Spleen (tissue), 11 donors: ENCODE results near the gene DXO. TPM values are rescaled to one million over a fixed set of nuclear protein-coding genes. Genes with fewer than 3 reads are reported as not detected.
"Not testable (repeated sequence)": the region's sequence is repeated elsewhere in the genome, so short reads cannot be mapped to it uniquely, and the experiment has no call there.

Experiments used
- DNase-seq: peaks from one replicate; pipeline ENCODE4 v3.0.0-alpha.2; 2020
- H3K27ac ChIP-seq, 8 donors: fragments of 200-600 bp; sonication (generic) in 7 of 8; 1 replicate in 4 of 8; 2 replicates in 4 of 8; pipeline versions ENCODE4 v1.5.0 to v1.8.0; 2016 to 2021; ENCODE audit warnings: inconsistent platforms in 4 of 8, mild to moderate bottlenecking in 4 of 8, moderate library complexity in 1 of 8
- H3K27me3 ChIP-seq, 7 donors: fragments of 200-600 bp; sonication (generic) in 6 of 7; replicated peaks in 1 of 7; 1 replicate in 4 of 7; 2 replicates in 3 of 7; pipeline versions ENCODE4 v1.5.0 to v1.8.0; 2016 to 2021; ENCODE audit warnings: inconsistent platforms in 3 of 7, mild to moderate bottlenecking in 1 of 7
- H3K36me3 ChIP-seq, 6 donors: fragments of 200-600 bp; sonication (generic) in 5 of 6; 1 replicate in 4 of 6; 2 replicates in 2 of 6; pipeline versions ENCODE4 v1.5.0 to v1.8.0; 2016 to 2021; ENCODE audit warnings: inconsistent platforms in 2 of 6
- H3K4me1 ChIP-seq, 6 donors: fragments of 200-600 bp; sonication (generic) in 5 of 6; 1 replicate in 3 of 6; 2 replicates in 3 of 6; pipeline versions ENCODE4 v1.5.0 to v1.8.0; 2016 to 2021; ENCODE audit warnings: inconsistent platforms in 3 of 6
- H3K4me3 ChIP-seq, 8 donors: fragments of 200-600 bp; sonication (generic) in 7 of 8; 1 replicate in 4 of 8; 2 replicates in 4 of 8; pipeline versions ENCODE4 v1.5.0 to v1.8.0; 2016 to 2021; ENCODE audit warnings: inconsistent platforms in 4 of 8, mild to moderate bottlenecking in 4 of 8, moderate library complexity in 2 of 8
- H3K9me3 ChIP-seq, 8 donors: fragments of 200-600 bp; sonication (generic) in 7 of 8; 1 replicate in 4 of 8; 2 replicates in 4 of 8; pipeline versions ENCODE4 v1.5.0 to v1.8.0; 2016 to 2021; ENCODE audit warnings: inconsistent platforms in 4 of 8
- POLR2AphosphoS5 ChIP-seq, 3 donors: sonication (generic); formaldehyde crosslinking; IDR thresholded peaks; one replicate each; pipeline ENCODE4 v1.5.1; 2017; ENCODE audit warnings: antibody characterized with exemption in 3 of 3
- WGBS, 5 donors: extraction: QIAGEN DNeasy Blood & Tissue Kit in 3 of 5; methylation state at CpG; one replicate each; pipeline versions ENCODE4 v1.1.5 to v1.1.7; 2013 to 2018; 5-methylcytosine and 5-hydroxymethylcytosine counted together
- intact Hi-C: fragments of 100-400 bp; cut with DNase I; formaldehyde crosslinking; loops from one replicate; pipeline ENCODE4 v1.15.0; 2023; ENCODE audit warnings: low total_unique reads
- polyA plus RNA-seq, 3 donors: library from polyadenylated mRNA; stranded (reverse); fragments of 200-250 nt; gene quantifications; one replicate each; pipeline ENCODE4 v1.2.1, GENCODE V29; 2013
- total RNA-seq, 7 donors: library from RNA; depleted of rRNA in 3 of 7; stranded (reverse); fragments of >200 nt in 3 of 7; fragmentation: NEBNext Ultra II Directional in 4 of 7; extraction: Animal tissue kit (Norgen Biotek cat#: 25700) in 4 of 7; gene quantifications; one replicate each; pipeline versions ENCODE4 v1.1.0 to v1.2.1, GENCODE V29; 2016 to 2021
- donor health status: healthy with polysubstance abuse.
- donor health status: DM: no; HTN: no; CAD: no; lungs with moderate emphysema.
- donor health status: DM: no; HTN: no; CAD: no.
- donor health status: Bipolar disorder and iron deficiency.
- donor health status: healthy.
- donor health status: DM: no; HTN: no; CAD: no.
- donor health status: DM: yes; HTN: yes; CAD: no.

The DXO gene
- total and polyA plus RNA-seq, 10 donors: 19.1 to 34.3 (median 26.3) TPM

DNA sequence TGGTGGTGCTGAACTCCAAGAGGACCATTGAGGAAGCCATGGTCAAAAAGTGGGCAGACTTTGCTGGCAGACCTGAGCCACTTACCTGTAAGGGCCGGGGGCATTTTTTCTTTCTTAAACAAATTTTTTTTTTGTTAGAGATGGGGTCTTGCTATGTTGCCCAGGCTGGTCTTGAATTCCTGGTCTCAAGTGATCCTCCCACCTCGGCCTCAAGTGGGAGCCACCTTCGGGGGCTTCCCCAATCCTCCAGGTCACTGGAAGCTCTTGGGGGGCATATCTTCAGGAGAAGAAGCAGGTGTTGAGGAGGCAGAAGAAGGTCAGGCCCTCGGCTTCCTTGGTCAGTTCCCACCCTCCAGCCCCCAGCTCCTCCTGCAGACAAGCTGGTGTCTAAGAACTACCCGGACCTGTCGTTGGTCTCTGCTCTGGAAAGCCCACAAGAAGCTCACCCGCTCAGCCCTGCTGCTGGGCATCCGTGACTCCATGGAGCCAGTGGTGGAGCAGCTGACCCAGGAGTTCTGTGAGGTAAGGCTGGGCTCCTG lies 34.1 kb upstream of the DXO start:
- intact Hi-C loops, H3K4me3 ChIP-seq, H3K9me3 ChIP-seq, H3K27me3 ChIP-seq, H3K36me3 ChIP-seq, H3K4me1 ChIP-seq: not testable (repeated sequence)
- H3K27ac ChIP-seq: peak overlapping the region in 2 of 8 donors; percentile 46 to 62
- DNase-seq: peak; percentile 46
- 74 to 91% (median 81%) methylated on average over 6 to 8 of the region's 8 CpGs for WGBS, 5 donors

DNA sequence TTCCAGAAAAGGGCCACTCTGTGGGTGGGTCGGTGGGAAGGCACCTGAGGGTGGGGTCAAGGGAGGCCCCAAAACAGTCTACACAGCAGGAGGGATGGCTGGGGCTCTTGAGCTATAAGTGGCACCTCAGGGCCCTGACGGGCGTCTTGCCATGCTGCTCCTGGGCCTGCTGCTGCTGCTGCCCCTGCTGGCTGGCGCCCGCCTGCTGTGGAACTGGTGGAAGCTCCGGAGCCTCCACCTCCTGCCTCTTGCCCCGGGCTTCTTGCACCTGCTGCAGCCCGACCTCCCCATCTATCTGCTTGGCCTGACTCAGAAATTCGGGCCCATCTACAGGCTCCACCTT lies 33.6 kb upstream of the DXO start:
- H3K36me3 ChIP-seq, H3K9me3 ChIP-seq, intact Hi-C loops, H3K4me3 ChIP-seq, H3K27me3 ChIP-seq, H3K4me1 ChIP-seq: not testable (repeated sequence)
- WGBS, 5 donors: 65 to 80% (median 75%) methylated on average over 3 to 8 of the region's 9 CpGs
- peak overlapping the region in 5 of 8 donors; percentile 21 to 62 (median 45) for H3K27ac ChIP-seq
- DNase-seq: peak; percentile 69

DNA sequence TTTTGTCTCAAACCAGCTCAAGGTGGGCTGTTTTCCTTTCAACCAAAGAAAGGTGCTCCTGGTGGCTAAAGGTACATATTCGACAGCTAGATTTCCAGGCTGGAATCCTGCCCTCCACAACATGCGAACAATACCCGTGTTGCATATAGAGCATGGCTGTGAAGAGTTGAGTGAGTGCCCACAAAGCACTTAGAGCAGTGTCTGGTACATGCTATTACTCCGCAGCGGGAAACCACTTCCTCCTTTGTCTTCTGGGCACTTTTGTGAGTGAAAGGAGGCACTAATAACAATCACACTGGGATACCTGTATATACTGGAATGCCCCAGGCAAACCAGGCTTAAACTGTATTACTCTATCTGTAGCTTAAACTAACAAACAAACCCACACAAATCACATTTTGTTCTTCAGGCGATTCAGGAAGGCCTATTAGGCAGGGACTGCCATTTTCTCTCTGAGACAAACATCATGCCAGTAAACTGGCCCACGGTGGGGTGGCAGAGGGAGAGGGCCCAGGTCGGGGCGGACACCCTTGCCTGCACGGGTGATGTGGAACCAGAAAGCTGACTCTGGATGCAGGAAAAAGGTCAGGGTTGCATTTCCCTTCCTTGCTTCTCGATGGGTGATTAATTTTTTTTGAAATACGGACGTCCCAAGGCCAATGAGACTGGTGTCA lies 33.1 kb upstream of the DXO start:
- TF ChIP-seq POLR2AphosphoS5 (IDR thresholded peaks at IDR 0.05): peak in 1 of 3 donors; percentile 31
- WGBS, 5 donors: 50 to 64% (median 59%) methylated on average over 8 to 10 of the region's 13 CpGs
- peak overlapping the region in 5 of 8 donors; percentile 21 to 62 (median 45) for H3K27ac ChIP-seq
- H3K36me3 ChIP-seq, intact Hi-C loops, H3K4me1 ChIP-seq, H3K9me3 ChIP-seq, H3K27me3 ChIP-seq, H3K4me3 ChIP-seq: not testable (repeated sequence)
- peak; percentile 58 for DNase-seq

DNA sequence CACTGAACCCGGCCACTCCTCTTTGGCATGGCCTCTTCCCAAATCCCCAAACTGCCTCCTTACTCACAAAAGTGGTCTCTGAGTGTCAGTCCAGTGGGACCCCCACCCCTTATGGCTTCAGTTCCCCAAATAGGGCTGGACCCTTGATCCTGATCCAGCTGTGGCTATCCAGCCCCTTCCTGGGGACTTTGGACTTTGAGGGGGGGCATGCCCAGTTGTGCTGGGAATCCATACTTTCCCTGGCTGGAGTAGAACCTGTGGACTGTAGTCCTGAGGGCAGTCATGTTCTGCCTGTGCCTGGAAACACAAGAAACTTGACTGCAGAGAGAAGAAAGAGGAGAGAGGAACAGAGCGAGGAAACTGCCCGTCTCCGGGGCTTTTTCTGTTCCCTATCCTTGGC lies 32.5 kb upstream of the DXO start:
- H3K36me3 ChIP-seq, H3K9me3 ChIP-seq, H3K4me1 ChIP-seq, H3K27me3 ChIP-seq, H3K4me3 ChIP-seq, intact Hi-C loops: not testable (repeated sequence)
- WGBS, 5 donors: 50 to 78% (median 65%) methylated on average over 3 to 4 of the region's 4 CpGs
- peak overlapping the region in 3 of 8 donors; percentile 30 to 62 (median 45) for H3K27ac ChIP-seq
- DNase-seq: peak; percentile 13

DNA sequence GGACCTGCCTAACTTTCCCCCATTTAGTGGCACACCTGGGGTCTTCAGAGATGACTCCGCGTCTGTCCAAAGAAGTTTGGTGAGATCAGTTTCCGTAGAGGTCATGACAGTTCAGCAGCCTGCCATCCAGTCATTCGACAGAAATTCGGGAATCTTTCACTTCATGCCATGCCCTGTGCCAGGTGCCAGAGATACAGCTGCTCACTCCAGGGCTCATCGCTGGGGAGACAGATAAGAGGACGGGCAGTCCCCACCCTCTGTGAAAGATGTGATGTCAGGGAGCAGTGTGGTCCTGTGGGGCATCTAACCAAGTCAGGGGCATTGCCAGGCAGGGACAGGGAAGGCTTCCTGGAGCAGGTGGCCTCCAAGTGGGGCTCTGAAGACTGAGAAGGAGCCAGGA lies 31.4 kb upstream of the DXO start:
- H3K9me3 ChIP-seq, H3K27ac ChIP-seq, DNase-seq, intact Hi-C loops, H3K27me3 ChIP-seq, H3K36me3 ChIP-seq, H3K4me1 ChIP-seq, H3K4me3 ChIP-seq: not testable (repeated sequence)
- WGBS, 5 donors: no CpG with 5 or more reads among the region's 7 CpGs

DNA sequence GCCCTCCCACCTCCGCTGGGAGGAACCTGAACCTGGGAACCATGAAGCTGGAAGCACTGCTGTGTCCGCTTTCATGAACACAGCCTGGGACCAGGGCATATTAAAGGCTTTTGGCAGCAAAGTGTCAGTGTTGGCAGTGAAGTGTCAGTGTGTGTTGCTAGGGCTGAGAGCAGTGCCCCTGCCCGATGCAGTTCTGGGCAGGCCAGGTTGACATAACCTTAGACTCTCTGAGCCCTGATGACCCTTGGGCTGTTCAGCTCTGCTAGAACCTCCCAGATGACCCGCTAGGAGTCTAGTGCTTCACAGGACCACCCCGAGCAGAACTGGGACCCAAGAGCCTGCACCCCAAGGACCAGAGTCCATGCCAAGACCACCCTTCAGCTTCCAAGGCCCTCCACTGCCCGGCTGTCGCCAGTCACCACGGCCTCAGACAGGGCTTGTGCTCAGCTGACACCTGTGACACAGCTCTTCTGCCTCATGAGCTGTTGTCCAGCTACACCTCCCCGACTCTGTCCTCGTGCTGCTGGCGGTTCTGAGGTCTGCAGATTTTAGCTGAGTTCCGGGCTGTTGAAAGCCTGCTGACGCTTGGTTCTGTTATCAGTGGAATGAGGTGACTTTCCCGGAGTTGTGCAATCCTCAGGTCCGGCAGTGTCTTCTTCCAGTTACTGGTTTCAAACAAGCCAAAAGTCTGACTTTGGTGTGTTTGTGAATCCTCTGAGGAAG lies 30.8 kb upstream of the DXO start:
- H3K4me3 ChIP-seq, H3K27ac ChIP-seq, intact Hi-C loops, H3K36me3 ChIP-seq, H3K4me1 ChIP-seq, H3K27me3 ChIP-seq, DNase-seq, H3K9me3 ChIP-seq: not testable (repeated sequence)
- WGBS, 5 donors: no CpG with 5 or more reads among the region's 15 CpGs

DNA sequence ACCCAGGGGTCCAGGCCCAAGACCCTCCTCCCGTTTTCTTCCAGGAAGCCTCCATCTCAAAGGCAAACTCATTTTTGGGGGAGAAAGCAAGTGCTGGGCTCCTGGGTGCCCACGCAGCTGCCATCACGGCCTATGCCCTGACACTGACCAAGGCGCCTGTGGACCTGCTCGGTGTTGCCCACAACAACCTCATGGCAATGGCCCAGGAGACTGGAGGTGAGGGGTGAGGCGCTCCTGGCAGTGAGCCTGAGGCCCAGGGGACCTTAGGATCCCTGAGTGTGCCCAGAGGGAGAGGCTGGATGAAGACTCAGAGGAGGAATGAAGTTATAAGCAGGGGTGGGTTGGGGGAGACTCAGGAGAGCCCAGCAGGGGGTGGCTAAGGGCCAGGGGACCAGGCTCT lies 24.4 kb upstream of the DXO start:
- DNase-seq, H3K4me1 ChIP-seq: not testable (repeated sequence)
- WGBS, 5 donors: 90 to 94% (median 94%) methylated on average over 4 to 6 of the region's 6 CpGs

DNA sequence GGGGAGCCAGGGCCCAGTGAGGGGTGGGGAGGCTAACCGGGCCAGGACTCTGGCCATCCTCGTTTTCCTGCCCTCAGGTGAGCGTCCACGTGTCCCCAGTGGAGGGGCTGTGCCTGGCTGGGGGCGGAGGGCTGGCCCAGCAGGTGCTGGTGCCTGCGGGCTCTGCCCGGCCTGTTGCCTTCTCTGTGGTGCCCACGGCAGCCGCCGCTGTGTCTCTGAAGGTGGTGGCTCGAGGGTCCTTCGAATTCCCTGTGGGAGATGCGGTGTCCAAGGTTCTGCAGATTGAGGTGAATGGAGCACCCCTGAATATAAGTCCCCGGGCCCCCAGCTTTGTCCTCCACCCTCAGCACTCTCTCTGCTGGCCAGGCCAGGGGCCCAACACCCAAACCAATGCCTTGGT lies 22.5 kb upstream of the DXO start:
- H3K4me1 ChIP-seq, H3K9me3 ChIP-seq, H3K4me3 ChIP-seq, H3K36me3 ChIP-seq, DNase-seq, H3K27ac ChIP-seq, H3K27me3 ChIP-seq, intact Hi-C loops: not testable (repeated sequence)
- WGBS, 5 donors: 94 to 100% (median 97%) methylated on average over 5 to 10 of the region's 14 CpGs; no CpG with 5 or more reads in 2 of the 5 donors

More for the DNA sequence above, 24.4 kb upstream of the DXO start:
- H3K27ac ChIP-seq, H3K36me3 ChIP-seq, H3K27me3 ChIP-seq, intact Hi-C loops, H3K4me3 ChIP-seq, H3K9me3 ChIP-seq: not testable (repeated sequence)

DNA sequence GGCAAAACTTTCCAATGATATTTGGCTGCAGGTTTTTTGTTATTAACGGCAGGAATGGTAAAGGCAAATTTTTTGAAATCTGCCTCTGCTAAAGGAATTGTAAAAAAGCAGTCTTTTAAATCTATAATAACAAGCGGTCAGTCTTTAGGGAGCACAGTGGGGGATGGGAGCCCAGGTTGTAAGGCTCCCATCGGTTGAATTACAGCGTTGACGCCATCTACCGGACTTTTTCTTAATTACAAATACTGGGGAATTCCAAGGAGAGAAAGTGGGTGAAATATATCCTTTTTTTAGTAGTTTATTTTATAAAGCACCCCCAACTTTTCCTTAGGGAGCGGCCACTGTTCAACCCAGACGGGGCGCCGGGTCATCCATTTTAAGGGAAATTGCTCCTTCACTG lies 17.4 kb upstream of the DXO start:
- H3K36me3 ChIP-seq, H3K4me1 ChIP-seq, H3K9me3 ChIP-seq, H3K27ac ChIP-seq, intact Hi-C loops, DNase-seq, H3K4me3 ChIP-seq, H3K27me3 ChIP-seq: not testable (repeated sequence)
- WGBS, 5 donors: no CpG with 5 or more reads among the region's 10 CpGs

DNA sequence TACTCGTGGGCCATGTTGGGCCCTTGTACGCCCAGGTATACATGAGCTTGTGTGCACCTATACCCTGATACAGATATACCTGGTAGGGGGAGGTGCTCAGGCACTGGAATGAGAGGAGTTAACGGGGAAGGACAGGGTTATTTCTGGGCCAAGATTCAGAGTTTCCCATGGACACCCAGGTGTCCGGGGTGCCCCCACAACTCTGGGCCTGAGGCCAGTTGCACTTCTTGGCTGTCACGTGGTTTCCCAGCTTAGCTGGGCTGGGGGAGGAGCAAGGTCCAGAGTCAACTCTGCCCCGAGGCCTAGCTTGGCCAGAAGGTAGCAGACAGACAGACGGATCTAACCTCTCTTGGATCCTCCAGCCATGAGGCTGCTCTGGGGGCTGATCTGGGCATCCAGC lies 9.8 kb upstream of the DXO start, which contains the start of gene C4A:
C4A (plus strand) TSS at position 314 of the 400 bp plus-strand sequence; CDS start at position 365, 51 bp downstream.
- peaks cover 0 to 11% (median 5%) of the 10 kb centered on the region in 6 donors for H3K4me1 ChIP-seq
- WGBS, 5 donors: no CpG with 5 or more reads among the region's 7 CpGs
- intact Hi-C loops, H3K4me3 ChIP-seq, H3K9me3 ChIP-seq, H3K27ac ChIP-seq, H3K27me3 ChIP-seq, DNase-seq: not testable (repeated sequence)
- peaks cover 0 to 20% (median 10%) of the 10 kb centered on the region in 6 donors for H3K36me3 ChIP-seq

DNA sequence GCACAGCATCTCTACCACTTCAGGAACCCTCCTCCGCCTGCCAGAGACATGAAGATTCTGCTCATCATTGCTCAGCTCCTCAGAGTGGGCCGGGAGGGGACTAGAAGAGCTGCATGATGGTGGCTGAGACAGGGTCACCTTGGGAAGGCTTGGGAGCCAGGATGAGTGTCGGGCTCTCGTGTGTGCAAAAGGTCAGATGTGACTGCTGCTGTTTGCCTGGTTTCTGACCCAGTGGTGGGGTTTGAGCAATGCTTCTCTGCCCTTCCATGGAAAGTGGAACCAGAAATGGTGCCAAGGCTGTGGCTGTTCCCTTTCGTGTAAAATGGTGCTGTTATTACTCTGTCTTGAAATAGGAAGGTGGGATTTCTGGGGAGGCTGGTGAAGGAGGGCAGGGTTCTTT lies 9.1 kb upstream of the DXO start:
- H3K4me3 ChIP-seq, H3K9me3 ChIP-seq, intact Hi-C loops, H3K27ac ChIP-seq, DNase-seq, H3K27me3 ChIP-seq: not testable (repeated sequence)
- H3K4me1 ChIP-seq: peaks cover 0 to 11% (median 5%) of the 10 kb centered on the region in 6 donors
- H3K36me3 ChIP-seq: peaks cover 0 to 26% (median 10%) of the 10 kb centered on the region in 6 donors
- WGBS, 5 donors: no CpG with 5 or more reads among the region's 5 CpGs
